SU-DHL-6 (cell line): ENCODE measurements around the gene C19orf33.

Source experiments
- H2AFZ ChIP-seq: fragments of 200-600 bp; sonication (generic); 2 replicates; pipeline ENCODE4 v1.6.1; 2014; ENCODE audit warnings: low read depth, mild to moderate bottlenecking, moderate library complexity, mixed read lengths, antibody characterized with exemption, low read length; ENCODE audit not compliant: severe bottlenecking
- H3F3A ChIP-seq: fragments of 200-600 bp; shearing (Covaris generic); 2 replicates; pipeline ENCODE4 v1.6.0; 2016; ENCODE audit warnings: antibody characterized with exemption, mild to moderate bottlenecking; ENCODE audit not compliant: insufficient read depth
- H3K27ac ChIP-seq: fragments of 200-600 bp; sonication (generic); 2 replicates; pipeline ENCODE4 v1.5.1; 2016; ENCODE audit warnings: low read depth, mild to moderate bottlenecking, low read length, moderate library complexity, mixed read lengths
- H3K27me3 ChIP-seq: fragments of 200-600 bp; sonication (generic), shearing (Covaris generic); 2 replicates; pipeline ENCODE4 v1.6.0; 2014; ENCODE audit warnings: mild to moderate bottlenecking, low read length
- H3K36me3 ChIP-seq: fragments of 200-600 bp; sonication (generic); 2 replicates; pipeline ENCODE4 v1.6.1; 2014; ENCODE audit warnings: mild to moderate bottlenecking, low read length, mixed read lengths
- H3K4me2 ChIP-seq: fragments of 300-600, 200-600 bp; shearing (Covaris generic), sonication (generic); 2 replicates; pipeline ENCODE4 v1.6.0; 2014; ENCODE audit warnings: low read length, low read depth, mild to moderate bottlenecking; ENCODE audit not compliant: poor library complexity, severe bottlenecking
- H3K4me3 ChIP-seq: fragments of 200-600 bp; sonication (generic); 2 replicates; pipeline ENCODE4 v1.5.1; 2014; ENCODE audit warnings: antibody characterized with exemption, low read length, mild to moderate bottlenecking, mixed read lengths; ENCODE audit not compliant: insufficient read depth, poor library complexity, severe bottlenecking
- H3K79me2 ChIP-seq: fragments of 200-600 bp; sonication (generic); 2 replicates; pipeline ENCODE4 v1.6.1; 2014; ENCODE audit warnings: mild to moderate bottlenecking, low read length, moderate library complexity; ENCODE audit not compliant: insufficient read depth
- H3K9ac ChIP-seq: fragments of 200-600 bp; sonication (generic); 2 replicates; pipeline ENCODE4 v1.7.0; 2014; ENCODE audit warnings: mild to moderate bottlenecking, low read length
- H3K9me2 ChIP-seq: fragments of 200-600 bp; sonication (generic); replicated peaks from 2 replicates; pipeline ENCODE4 v1.6.1; 2014; ENCODE audit warnings: low read length; ENCODE audit not compliant: insufficient read depth
- H3K9me3 ChIP-seq: fragments of 200-600 bp; sonication (generic); 2 replicates; pipeline ENCODE4 v1.6.1; 2014; ENCODE audit warnings: low read length, mixed read lengths; ENCODE audit not compliant: insufficient read depth
- H4K20me1 ChIP-seq: fragments of 200-600 bp; sonication (generic); 2 replicates; pipeline ENCODE4 v1.6.1; 2014; ENCODE audit warnings: low read depth, mild to moderate bottlenecking, antibody characterized with exemption, low read length, moderate library complexity, mixed read lengths
- CTCF ChIP-seq: fragments of 200-600 bp; sonication (generic); IDR thresholded peaks from one replicate; pipeline ENCODE4 v1.5.1; 2017; ENCODE audit warnings: antibody characterized with exemption, mild to moderate bottlenecking, low read length, moderate library complexity; ENCODE audit not compliant: insufficient read depth, poor library complexity, severe bottlenecking
- EZH2phosphoT487 ChIP-seq: fragments of 200-600 bp; sonication (generic), shearing (Covaris generic); conservative IDR thresholded peaks from 2 replicates; pipeline ENCODE4 v1.6.1; 2018; ENCODE audit warnings: mild to moderate bottlenecking, antibody characterized with exemption, low read length, moderate library complexity, mixed read lengths

The C19orf33 gene

GRCh38 chr19:38307076-38307475, 3.0 kb downstream of the C19orf33 start:
- no peaks in the 10 kb centered on the region for H3K27me3 ChIP-seq
- no peaks in the 10 kb centered on the region for H4K20me1 ChIP-seq
- no peaks in the 10 kb centered on the region for H3K9me2 ChIP-seq
- H2AFZ ChIP-seq = no peak overlapping the region
- H3F3A ChIP-seq = no peaks in the 10 kb centered on the region
- no peaks in the 10 kb centered on the region for H3K79me2 ChIP-seq
- H3K27ac ChIP-seq = no peak overlapping the region
- no peak overlapping the region for H3K9ac ChIP-seq
- H3K9me3 ChIP-seq = no peaks in the 10 kb centered on the region
- H3K36me3 ChIP-seq = no peaks in the 10 kb centered on the region
- no peak for TF ChIP-seq CTCF
- TF ChIP-seq EZH2phosphoT487 = no peak
- no peak overlapping the region for H3K4me2 ChIP-seq
- no peak overlapping the region for H3K4me3 ChIP-seq

GRCh38 chr19:38307597-38307996, 3.5 kb downstream of the C19orf33 start:
- H3K79me2 ChIP-seq = no peaks in the 10 kb centered on the region
- no peaks in the 10 kb centered on the region for H4K20me1 ChIP-seq
- no peaks in the 10 kb centered on the region for H3K27me3 ChIP-seq
- no peak overlapping the region for H3K27ac ChIP-seq
- H3K4me3 ChIP-seq = no peak overlapping the region
- H3K9me3 ChIP-seq = no peaks in the 10 kb centered on the region
- no peaks in the 10 kb centered on the region for H3K36me3 ChIP-seq
- no peak overlapping the region for H3K4me2 ChIP-seq
- no peak overlapping the region for H3K9ac ChIP-seq
- TF ChIP-seq CTCF = no peak
- TF ChIP-seq EZH2phosphoT487 = no peak
- H3K9me2 ChIP-seq = no peaks in the 10 kb centered on the region
- no peaks in the 10 kb centered on the region for H3F3A ChIP-seq
- H2AFZ ChIP-seq = no peak overlapping the region

GRCh38 chr19:38308006-38308766, 4.1 kb downstream of the C19orf33 start:
- H4K20me1 ChIP-seq = no peaks in the 10 kb centered on the region
- H3K27ac ChIP-seq = no peak overlapping the region
- H3K79me2 ChIP-seq = no peaks in the 10 kb centered on the region
- H3F3A ChIP-seq = no peaks in the 10 kb centered on the region
- H2AFZ ChIP-seq = no peak overlapping the region
- no peaks in the 10 kb centered on the region for H3K27me3 ChIP-seq
- H3K4me2 ChIP-seq = no peak overlapping the region
- no peaks in the 10 kb centered on the region for H3K9me3 ChIP-seq
- H3K9ac ChIP-seq = no peak overlapping the region
- no peaks in the 10 kb centered on the region for H3K36me3 ChIP-seq
- TF ChIP-seq EZH2phosphoT487 (no peak), CTCF (no peak)
- no peaks in the 10 kb centered on the region for H3K9me2 ChIP-seq
- no peak overlapping the region for H3K4me3 ChIP-seq
